GM18520 (cell line): Measurements from ENCODE around the gene FAM170B.
A peak's percentile ranks its signal among the peaks of the same experiment; 100 is the strongest.

Experiments
- ATAC-seq: cut with Tn5 transposase; IDR thresholded peaks from one replicate; pipeline ENCODE4 v1.9.1; 2021; ENCODE audit not compliant: unreplicated experiment

FAM170B gene

GRCh38 chr10:49152663-49153062, 18.8 kb upstream of the FAM170B start:
- no peak for ATAC-seq

- no peak for ATAC-seq
Observed at GRCh38 chr10:49152037-49152436, 18.2 kb upstream of the FAM170B start.

- no peak for ATAC-seq
Observed at GRCh38 chr10:49151481-49151880, 17.7 kb upstream of the FAM170B start.

- ATAC-seq, result no peak
Observed at GRCh38 chr10:49151025-49151445, 17.2 kb upstream of the FAM170B start.

DNA sequence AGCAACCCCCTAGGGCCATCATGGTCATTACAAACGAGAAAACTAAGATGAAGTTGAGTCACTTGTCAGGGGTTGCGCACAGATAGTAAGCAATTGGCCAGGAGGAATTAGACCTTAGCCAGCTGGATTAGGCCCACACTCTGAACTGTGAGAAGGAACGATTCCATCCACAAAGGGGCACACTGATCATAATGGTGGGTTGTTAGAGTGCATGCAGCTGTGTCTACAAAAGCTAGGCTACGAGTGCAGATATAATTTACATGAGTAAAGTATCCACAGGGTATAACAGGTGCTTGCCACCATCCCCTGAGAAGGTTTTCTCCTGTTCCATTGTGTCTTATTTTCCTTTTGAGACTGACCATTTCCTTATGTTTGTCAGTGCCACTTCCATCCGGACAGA, 16.6 kb upstream of the FAM170B start:
- ATAC-seq, result no peak

- ATAC-seq, result no peak
Observed at GRCh38 chr10:49149881-49150280, 16.1 kb upstream of the FAM170B start.

GRCh38 chr10:49144058-49144720, 10.4 kb upstream of the FAM170B start:
- ATAC-seq, result no peak

DNA sequence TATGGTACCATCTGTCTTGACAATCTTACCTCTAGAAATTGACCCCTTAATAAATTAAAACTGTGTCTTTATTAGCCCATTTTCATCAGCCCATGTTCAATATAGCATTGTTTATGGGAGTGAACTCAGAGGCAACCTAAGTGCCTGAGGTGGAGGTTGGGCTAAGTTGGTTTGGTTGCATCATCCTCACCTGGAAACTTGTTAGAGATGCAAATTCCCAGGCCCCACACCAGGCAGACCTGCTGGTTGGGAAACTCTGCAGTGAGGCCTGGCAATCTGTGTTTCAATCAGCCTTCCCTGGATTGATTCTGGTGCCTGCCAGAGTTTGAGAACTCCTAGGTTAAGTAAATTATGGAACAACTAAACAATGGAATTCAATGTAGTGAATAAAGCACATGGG, 9.4 kb upstream of the FAM170B start:
- ATAC-seq, result no peak

DNA sequence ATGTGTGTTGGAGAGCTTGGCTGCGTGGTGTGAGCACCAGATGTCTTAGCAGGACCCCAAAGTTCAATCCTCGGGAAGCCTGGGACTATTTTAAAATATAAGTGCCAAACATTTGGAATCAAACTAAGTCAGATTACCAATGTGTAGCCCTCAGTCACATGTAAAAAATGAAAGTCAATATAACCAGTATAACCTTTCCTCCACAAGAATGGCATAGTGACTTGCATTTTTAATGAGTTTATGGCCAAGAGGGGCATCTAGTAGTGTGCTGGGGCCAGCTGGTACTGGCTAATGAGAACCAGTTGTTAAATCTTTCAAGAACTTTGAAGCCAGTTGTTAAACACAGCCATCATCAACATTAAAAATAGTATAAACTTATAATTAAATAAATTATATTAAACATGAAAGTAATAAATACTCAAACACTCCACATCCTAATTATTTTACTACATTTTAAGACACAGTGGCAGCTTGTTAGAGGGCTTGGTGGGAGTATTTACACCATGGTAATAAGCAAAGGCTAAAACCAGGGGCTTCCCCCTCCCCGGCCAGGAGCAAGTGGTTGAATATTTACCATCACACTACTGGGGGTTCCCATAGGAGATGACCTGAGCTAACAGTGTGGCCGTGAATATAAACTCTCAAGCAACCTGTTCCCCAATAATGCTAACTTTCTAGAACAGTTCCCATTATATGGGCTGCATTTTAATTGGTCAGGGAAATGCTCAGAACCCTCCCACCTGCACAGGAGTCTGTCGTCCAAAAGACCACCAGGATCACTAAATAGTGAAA, 7.9 kb upstream of the FAM170B start:
- ATAC-seq, result peak; percentile 63

DNA sequence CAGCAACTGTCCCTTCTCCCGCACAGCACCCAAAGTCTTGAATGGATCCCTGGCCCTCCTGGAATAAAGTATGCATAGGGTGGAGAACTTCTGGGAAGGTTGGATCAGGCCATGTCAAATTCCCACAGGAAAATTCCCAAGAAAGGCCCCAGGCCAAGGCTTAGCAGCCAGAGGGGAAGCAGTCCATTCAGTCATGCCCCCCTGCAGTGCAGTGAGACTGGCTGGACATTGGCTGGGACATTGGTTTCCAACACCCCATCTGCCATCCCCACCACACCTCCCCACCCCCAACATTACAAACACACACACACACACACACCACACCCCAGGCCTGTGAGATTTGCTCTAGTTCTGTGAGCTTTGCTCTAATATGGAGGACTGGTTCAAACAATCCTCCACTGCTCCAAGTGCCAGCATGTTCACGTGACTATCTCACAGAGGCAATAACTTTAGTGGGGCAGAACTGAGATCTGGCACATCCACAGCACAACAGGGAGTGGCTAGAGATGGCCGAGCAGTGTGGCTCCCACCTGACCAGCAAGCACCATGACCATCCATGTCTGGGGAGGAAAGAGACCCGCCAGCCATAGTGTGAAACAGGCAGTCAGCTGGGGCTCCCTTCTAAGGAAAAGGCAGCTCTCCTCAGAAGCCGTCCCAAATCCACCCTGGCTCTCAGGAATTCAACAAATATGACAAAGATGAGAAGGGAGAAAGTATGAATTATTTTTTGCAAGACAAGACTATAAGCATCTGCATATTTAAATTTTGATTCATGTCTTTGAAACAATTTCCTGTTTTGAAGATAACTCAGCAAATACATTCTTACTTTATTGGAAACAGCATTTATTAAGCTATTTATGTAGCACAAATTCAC, 6.7 kb upstream of the FAM170B start:
- ATAC-seq, result no peak

GRCh38 chr10:49139846-49140195, 6.0 kb upstream of the FAM170B start:
- no peak for ATAC-seq

- ATAC-seq, result no peak
Observed at GRCh38 chr10:49139028-49139845, 5.4 kb upstream of the FAM170B start.

- ATAC-seq, result no peak
Observed at GRCh38 chr10:49138361-49138891, 4.6 kb upstream of the FAM170B start.

DNA sequence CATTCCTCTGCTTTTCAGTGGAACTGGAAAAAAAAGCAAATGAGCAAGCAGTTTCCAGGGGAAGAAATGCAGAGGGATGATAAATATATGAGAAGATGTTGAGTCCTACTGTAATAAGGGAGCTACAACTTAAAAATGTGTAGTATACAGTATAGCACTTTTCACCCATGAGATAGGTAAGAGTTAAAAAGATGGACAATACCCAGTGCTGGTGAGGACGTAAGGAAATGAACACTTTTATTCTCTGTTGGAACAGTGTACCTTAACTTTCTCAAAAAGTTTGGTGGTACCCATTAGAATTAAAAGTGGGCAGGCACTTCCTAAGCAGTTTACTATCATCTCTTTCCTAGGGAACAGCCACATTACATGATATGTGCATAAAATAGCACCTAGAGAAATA, 2.7 kb upstream of the FAM170B start:
- ATAC-seq, result no peak

- no peak for ATAC-seq
Observed at GRCh38 chr10:49135575-49136313, 1.9 kb upstream of the FAM170B start.

GRCh38 chr10:49134327-49134726, 506 bp upstream of the FAM170B start:
- ATAC-seq, result no peak

- ATAC-seq, result no peak
Observed at GRCh38 chr10:49132362-49132737, 1.5 kb downstream of the FAM170B start.

- no peak for ATAC-seq
Observed at GRCh38 chr10:49131507-49132361, 2.1 kb downstream of the FAM170B start.

- ATAC-seq, result no peak
Observed at GRCh38 chr10:49129376-49129775, 4.4 kb downstream of the FAM170B start.
